Dedifferentiated amniotic fluid mesenchymal stem cell (primary cell): ENCODE results near the gene ANGPTL3.
"Not testable (repeated sequence)": the region's sequence is repeated elsewhere in the genome, so short reads cannot be mapped to it uniquely, and the experiment has no call there.

Experiments
- DNase-seq: peaks from one replicate; pipeline ENCODE4 v3.0.0-alpha.2; 2016; ENCODE audit errors: extremely low spot score

ANGPTL3 gene, protein sequence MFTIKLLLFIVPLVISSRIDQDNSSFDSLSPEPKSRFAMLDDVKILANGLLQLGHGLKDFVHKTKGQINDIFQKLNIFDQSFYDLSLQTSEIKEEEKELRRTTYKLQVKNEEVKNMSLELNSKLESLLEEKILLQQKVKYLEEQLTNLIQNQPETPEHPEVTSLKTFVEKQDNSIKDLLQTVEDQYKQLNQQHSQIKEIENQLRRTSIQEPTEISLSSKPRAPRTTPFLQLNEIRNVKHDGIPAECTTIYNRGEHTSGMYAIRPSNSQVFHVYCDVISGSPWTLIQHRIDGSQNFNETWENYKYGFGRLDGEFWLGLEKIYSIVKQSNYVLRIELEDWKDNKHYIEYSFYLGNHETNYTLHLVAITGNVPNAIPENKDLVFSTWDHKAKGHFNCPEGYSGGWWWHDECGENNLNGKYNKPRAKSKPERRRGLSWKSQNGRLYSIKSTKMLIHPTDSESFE

DNA sequence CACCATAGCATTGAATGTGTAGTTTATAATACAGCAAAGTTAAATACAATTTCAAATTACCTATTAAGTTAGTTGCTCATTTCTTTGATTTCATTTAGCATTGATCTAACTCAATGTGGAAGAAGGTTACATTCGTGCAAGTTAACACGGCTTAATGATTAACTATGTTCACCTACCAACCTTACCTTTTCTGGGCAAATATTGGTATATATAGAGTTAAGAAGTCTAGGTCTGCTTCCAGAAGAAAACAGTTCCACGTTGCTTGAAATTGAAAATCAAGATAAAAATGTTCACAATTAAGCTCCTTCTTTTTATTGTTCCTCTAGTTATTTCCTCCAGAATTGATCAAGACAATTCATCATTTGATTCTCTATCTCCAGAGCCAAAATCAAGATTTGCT, at the start of gene ANGPTL3:
Gene ANGPTL3, plus strand, starts transcription at position 240 of the 400 bp plus-strand sequence. Its CDS starts 47 bp downstream, at position 287.
- DNase-seq, result no peak

GRCh38 chr1:62561306-62561705, 36.0 kb upstream of the ANGPTL3 start:
- no peak for DNase-seq

DNA sequence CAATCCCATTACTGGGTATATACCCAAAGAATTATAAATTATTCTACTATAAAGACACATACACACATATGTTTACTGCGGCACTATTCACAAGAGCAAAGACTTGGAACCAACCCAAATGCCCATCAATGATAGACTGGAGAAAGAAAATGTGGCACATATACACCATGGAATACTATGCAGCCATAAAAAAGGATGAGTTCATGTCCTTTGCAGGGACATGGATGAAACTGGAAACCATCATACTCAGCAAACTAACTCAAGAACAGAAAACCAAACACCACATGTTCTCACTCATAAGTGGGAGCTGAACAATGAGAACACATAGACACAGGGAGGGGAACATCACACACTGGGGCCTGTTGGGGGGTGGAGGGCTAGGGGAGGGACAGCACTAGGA, 30.1 kb upstream of the ANGPTL3 start:
- DNase-seq, result not testable (repeated sequence)

GRCh38 chr1:62567926-62568325, 29.4 kb upstream of the ANGPTL3 start:
- DNase-seq, result not testable (repeated sequence)

DNA sequence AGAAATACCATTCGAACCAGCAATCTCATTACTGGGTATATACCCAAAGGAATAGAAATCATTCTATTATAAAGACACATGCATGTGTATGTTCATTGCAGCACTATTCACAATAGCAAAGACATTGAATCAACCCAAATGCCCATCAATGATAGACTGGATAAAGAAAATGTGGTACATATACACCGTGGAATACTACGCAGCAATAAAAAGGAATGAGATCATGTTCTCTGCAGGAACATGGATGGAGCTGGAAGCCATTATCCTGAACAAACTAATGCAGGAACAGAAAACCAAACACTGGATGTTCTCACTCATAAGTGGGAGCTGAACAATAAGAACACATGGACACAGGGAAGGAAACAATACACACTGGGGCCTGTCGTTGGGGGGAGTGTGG, 25.8 kb upstream of the ANGPTL3 start:
- not testable (repeated sequence) for DNase-seq

GRCh38 chr1:62572476-62572875, 24.8 kb upstream of the ANGPTL3 start:
- DNase-seq, result no peak

- no peak for DNase-seq
Observed at GRCh38 chr1:62573675-62574074, 23.6 kb upstream of the ANGPTL3 start.

- DNase-seq, result no peak
Observed at GRCh38 chr1:62585469-62586155, 11.7 kb upstream of the ANGPTL3 start.

- peak; percentile 42 for DNase-seq
Observed at GRCh38 chr1:62588000-62588399, 9.3 kb upstream of the ANGPTL3 start.

- peak; percentile 38 for DNase-seq
Observed at GRCh38 chr1:62589321-62589720, 8.0 kb upstream of the ANGPTL3 start.

DNA sequence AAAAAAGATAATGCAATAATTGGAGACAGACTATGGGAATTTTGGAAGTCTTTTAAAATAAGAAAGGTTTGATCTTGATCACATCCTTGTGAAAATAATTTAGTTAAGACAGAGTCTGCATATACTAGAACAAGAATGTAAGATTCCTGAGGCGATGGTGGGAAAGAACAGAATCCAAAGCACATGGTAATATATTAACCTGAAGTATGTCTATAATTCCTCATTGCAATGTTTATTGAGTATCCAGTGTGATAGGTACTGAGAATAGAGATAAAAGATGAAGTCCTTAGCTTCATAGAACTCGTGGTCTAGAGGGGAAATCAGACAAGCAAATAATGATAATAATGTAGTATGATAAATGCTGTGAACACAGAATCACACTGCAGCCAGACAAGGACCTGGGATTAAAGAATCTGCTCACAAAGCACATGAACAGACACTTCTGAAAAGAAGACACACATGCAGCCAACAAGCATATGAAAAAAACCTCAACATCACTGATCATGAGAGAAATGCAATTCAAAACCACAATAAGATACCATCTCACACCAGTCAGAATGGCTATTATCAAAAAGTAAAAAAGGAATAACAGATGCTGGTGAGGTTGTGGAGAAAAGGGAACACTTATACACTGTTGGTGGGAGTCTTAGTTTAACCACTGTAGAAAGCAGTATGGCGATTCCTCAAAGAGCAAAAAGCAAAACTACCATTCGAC, 6.9 kb upstream of the ANGPTL3 start:
- no peak for DNase-seq

DNA sequence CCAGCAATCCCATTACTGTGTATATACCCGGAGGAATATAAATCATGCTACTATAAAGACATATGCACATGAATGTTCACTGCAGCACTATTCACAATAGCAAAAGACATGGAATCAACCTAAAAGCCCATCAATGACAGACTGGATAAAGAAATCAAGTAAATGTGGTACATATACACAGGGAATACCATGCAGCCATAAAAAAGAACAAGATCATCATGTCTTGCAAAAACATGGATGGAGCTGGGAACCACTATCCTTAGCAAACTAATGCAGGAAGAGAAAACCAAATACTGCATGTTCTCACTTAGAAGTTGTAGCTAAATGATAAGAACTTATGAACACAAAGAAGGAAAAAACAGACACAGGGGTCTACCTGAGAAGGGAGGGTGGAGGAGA, 6.4 kb upstream of the ANGPTL3 start:
- no peak for DNase-seq

GRCh38 chr1:62593825-62594394, 3.4 kb upstream of the ANGPTL3 start:
- peak; percentile 51 for DNase-seq

- DNase-seq, result no peak
Observed at GRCh38 chr1:62595647-62596046, 1.7 kb upstream of the ANGPTL3 start.

DNA sequence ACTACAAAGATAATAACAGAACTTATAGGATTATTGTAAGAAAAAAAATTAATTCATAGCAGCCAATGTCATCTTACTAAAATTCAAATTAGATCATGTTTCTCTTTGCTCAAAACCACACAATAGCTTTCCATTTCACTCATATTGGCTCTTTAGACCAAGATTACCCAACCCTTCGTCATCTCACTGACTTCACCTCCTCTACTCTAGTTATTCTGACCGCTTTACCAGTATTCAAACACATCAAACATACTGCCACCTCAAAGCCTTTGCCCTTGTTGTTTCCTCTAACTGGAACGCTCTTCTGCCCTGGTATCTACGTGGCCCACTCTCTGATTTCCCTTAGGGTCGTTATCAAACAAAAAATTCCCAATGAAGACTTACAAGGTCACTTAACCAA, 1.7 kb downstream of the ANGPTL3 start:
- no peak for DNase-seq

DNA sequence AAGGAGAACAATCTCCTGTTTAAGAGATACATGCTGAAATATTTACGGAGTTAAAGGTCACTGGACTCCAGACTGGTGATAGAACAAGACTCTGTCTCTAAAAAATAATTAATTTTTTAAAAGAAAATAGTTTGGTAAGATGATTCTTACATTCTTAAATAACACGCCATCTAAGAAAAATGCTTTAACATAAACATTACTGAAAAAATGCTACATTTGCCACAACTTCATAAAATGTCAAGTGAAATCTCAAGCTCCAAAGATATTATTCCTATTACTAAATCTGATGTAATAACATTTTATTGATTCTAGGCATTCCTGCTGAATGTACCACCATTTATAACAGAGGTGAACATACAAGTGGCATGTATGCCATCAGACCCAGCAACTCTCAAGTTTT, 4.1 kb downstream of the ANGPTL3 start:
- peak; percentile 58 for DNase-seq

DNA sequence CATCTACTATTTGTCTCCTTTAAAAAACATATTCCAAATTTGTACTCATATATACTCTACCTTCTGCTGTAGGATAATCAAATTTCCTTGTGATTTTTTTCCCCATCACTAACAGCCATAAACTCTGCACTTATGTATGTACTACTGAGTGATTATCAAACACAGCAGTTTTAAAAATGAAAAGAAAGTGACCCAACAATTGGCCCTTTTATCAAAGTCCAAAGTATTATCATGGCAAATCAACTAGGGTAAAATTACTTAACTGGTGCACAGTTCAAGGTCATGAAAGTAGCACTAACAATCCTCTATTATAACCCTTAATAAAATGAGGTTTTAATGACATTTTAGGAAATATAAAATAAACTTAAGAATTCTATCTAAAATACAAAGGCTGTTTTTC, 11.6 kb downstream of the ANGPTL3 start:
- DNase-seq, result no peak

DNA sequence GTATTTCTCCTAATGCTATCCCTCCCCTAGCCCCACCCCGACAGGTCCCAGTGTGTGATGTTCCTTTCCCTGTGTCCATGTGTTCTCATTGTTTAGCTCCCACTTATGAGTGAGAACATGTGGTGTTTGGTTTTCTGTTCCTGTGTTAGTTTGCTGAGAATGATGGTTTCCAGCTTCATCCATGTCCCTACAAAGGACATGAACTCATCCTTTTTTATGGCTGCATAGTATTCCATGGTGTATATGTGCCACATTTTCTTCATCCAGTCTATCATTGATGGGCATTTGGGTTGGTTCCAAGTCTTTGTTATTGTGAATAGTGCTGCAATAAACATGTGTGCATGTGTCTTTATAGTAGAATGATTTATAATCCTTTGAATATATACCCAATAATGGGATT, 13.3 kb downstream of the ANGPTL3 start:
- not testable (repeated sequence) for DNase-seq

DNA sequence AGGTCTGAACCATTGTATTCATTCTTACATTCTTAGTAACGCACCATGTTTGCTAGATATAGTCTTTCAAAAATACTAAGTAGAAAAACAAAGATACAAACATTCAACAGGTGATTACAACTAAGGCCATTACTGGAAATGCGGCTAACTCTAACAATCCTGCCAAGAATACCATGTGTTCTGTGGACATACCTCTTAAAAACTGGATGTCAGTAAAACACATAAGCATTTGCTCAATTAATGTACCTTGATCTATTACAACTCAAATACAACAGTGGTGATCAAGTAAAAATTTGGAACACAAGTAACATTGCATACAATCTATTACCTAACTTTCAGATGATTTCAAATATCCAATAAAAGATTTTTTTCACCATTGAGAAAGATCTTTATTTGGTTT, 15.4 kb downstream of the ANGPTL3 start:
- DNase-seq, result no peak

DNA sequence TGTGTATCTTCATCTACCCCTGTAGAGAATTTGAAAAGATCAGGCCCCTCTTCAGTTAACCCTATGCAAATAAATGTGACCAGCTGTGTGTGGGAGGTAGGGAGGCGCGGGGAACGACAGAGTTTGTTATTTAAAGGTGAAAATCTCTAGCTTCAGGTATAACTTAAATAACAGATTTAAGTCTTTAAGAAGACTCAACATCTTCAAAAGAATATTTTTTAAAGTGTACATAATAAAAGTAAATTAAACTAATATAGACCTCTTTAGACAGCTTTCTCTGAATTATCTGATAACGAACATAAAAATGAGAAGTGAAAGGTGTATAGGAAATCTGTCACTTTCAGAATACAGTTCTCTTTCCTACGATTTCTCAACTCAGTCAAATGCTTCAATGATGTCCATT, 16.0 kb downstream of the ANGPTL3 start:
- no peak for DNase-seq

DNA sequence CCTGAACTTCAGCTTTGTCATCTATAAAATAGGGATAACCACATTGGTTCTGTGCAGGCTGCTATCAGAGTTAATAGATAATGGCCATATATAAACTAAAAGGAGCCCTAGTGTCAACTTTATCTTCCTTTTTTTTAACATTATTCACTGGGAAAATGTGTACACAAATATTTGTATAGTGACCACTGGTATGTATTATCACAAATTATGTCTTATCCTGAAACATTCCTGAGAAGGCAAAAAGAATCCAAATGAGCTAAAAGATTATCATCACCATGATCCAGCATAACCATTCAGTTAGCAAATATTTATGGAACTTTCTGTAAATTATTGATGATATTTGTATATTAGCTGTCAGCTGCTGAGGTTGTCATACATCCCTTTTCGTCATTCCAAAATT, 16.6 kb downstream of the ANGPTL3 start:
- no peak for DNase-seq

- peak; percentile 92 for DNase-seq
Observed at GRCh38 chr1:62621907-62622306, 24.6 kb downstream of the ANGPTL3 start.
